Gastrocnemius medialis (tissue), 4 donors: ENCODE measurements around the gene RPL36A. TPM values are rescaled to one million over a fixed set of nuclear protein-coding genes. Genes with fewer than 3 reads are reported as not detected.

Source experiments
- ATAC-seq, 2 donors: fragments of 150-250 bp; one replicate each; pipeline ENCODE4 v1.9.1; 2016
- DNase-seq, 2 donors: peaks; one replicate each; pipeline ENCODE4 v3.0.0-alpha.2; 2019
- H3K27ac ChIP-seq, 4 donors: fragments of 200-600 bp; sonication (generic); 1 replicate in 1 of 4; 2 replicates in 3 of 4; pipeline ENCODE4 v1.5.1; 2016 to 2018; ENCODE audit warnings: mild to moderate bottlenecking in 2 of 4, moderate library complexity in 1 of 4
- H3K27me3 ChIP-seq, 3 donors: fragments of 200-600 bp; sonication (generic) in 2 of 3; 1 replicate in 1 of 3; 2 replicates in 2 of 3; pipeline versions ENCODE4 v1.5.1 to v1.6.0; 2016 to 2019; ENCODE audit warnings: mild to moderate bottlenecking in 1 of 3, moderate library complexity in 1 of 3
- H3K36me3 ChIP-seq, 2 donors: fragments of 200-600 bp; sonication (generic) in 1 of 2; one replicate each; pipeline ENCODE4 v1.5.1; 2017 to 2018
- H3K4me1 ChIP-seq, 2 donors: fragments of 200-600 bp; sonication (generic) in 1 of 2; one replicate each; pipeline ENCODE4 v1.5.1; 2016 to 2017; ENCODE audit warnings: mild to moderate bottlenecking in 2 of 2
- H3K4me3 ChIP-seq, 4 donors: fragments of 200-600 bp; sonication (generic) in 3 of 4; 1 replicate in 1 of 4; 2 replicates in 3 of 4; pipeline ENCODE4 v1.5.1; 2016 to 2019; ENCODE audit warnings: mild to moderate bottlenecking in 2 of 4
- H3K9me3 ChIP-seq, 3 donors: fragments of 200-600 bp; sonication (generic) in 2 of 3; 1 replicate in 1 of 3; 2 replicates in 2 of 3; pipeline ENCODE4 v1.5.1; 2016 to 2019
- CTCF ChIP-seq, 5 experiments: fragments of 450-650 bp in 3 of 5; fragments of 200-600 bp in 2 of 5; sonication (generic) in 2 of 5; IDR thresholded peaks in 4 of 5; conservative IDR thresholded peaks in 1 of 5; 1 replicate in 4 of 5; 2 replicates in 1 of 5; pipeline ENCODE4 v1.5.1; 2016 to 2019; ENCODE audit warnings: antibody characterized with exemption in 5 of 5, mild to moderate bottlenecking in 3 of 5, moderate library complexity in 3 of 5
- POLR2A ChIP-seq, 2 donors: fragments of 450-650 bp; IDR thresholded peaks; one replicate each; pipeline ENCODE4 v1.6.1; 2017; ENCODE audit warnings: antibody characterized with exemption in 2 of 2, mild to moderate bottlenecking in 2 of 2, moderate library complexity in 2 of 2
- in situ Hi-C, 4 donors: fragments of 200-750 bp; cut with MboI; loops; one replicate each; pipeline versions ENCODE4 v1.15.0 to v1.8.0; 2017; ENCODE audit warnings: low sequenced_read_pairs in 4 of 4
- intact Hi-C: fragments of 100-400 bp; cut with DNase I; formaldehyde crosslinking; loops from one replicate; pipeline ENCODE4 v1.15.1; 2023; ENCODE audit warnings: low total_unique reads
- total RNA-seq, 4 donors: library from RNA; depleted of rRNA; stranded (reverse); fragments of >200 nt; gene quantifications; one replicate each; pipeline versions ENCODE4 v1.1.0 to v1.2.3, GENCODE V29; 2016

RPL36A gene
- total RNA-seq, 4 donors from 2014 or later = 627 to 1,470 (median 1,100) TPM

- in situ Hi-C loops = loop anchor here in 2 of 4 donors (25.0 kb wide), 2 partner anchors 380 to 530 kb away; partner anchors contain the start of gene ZMAT1 (in 1 of the 2)
- Histone ChIP-seq H3K4me1 (peaks cover 20 to 24% of the 10 kb centered on the region in 2 donors), H3K27me3 (no peaks in the 10 kb centered on the region), H3K4me3 (peak overlapping the region; percentile 69 to 83 (median 70)), H3K36me3 (no peaks in the 10 kb centered on the region), H3K27ac (peak overlapping the region; percentile 89 to 96 (median 94)), H3K9me3 (no peaks in the 10 kb centered on the region)
- no peak for DNase-seq
- intact Hi-C loops = loop anchor here (5.0 kb wide), 1 partner anchor 210 kb away; the partner anchor contains the start of gene ARMCX6
- ATAC-seq = peak; percentile 7 to 25
- TF ChIP-seq POLR2A (IDR thresholded peaks at IDR 0.05) = no peak
- TF ChIP-seq CTCF (IDR thresholded peaks at IDR 0.05 in 4 of 5, conservative IDR thresholded peaks at IDR 0.05 in 1 of 5) = no peak
Observed at GRCh38 chrX:101407167-101407747, 16.4 kb downstream of the RPL36A start.

- Histone ChIP-seq H3K4me3 (peak within 1 kb of the TSS; percentile 69 to 83 (median 70)), H3K36me3 (peaks cover 0 to under 1% of the 10 kb centered on the region in 2 donors), H3K27me3 (no peaks in the 10 kb centered on the region), H3K9me3 (no peaks in the 10 kb centered on the region), H3K27ac (peak within 1 kb of the TSS; percentile 89 to 96 (median 94)), H3K4me1 (peaks cover 20 to 24% of the 10 kb centered on the region in 2 donors)
- ATAC-seq = peak; percentile 98 to 99
- in situ Hi-C loops (loop anchor here in 2 of 4 donors (25.0 kb wide), 2 partner anchors 379 to 529 kb away; partner anchors contain the start of gene ZMAT1 (in 1 of the 2)), intact Hi-C loops (loop anchor here (2.0 to 5.0 kb wide), 2 partner anchors 17 to 209 kb away; partner anchors contain the start of genes ARMCX6 and RPL36A)
- peak; percentile 89 to 95 for DNase-seq
- TF ChIP-seq POLR2A (IDR thresholded peaks at IDR 0.05) (peak; percentile 78 to 83), CTCF (IDR thresholded peaks at IDR 0.05 in 4 of 5, conservative IDR thresholded peaks at IDR 0.05 in 1 of 5) (peak in 2 of 5 experiments; percentile 6 to 25)
Observed at GRCh38 chrX:101407748-101408531, 17.1 kb downstream of the RPL36A start, which contains the start of the genes GLA and HNRNPH2. Gene GLA (minus strand): TSS chrX:101407925. CDS start chrX:101407903, 22 bp downstream. Gene HNRNPH2 (plus strand): TSS chrX:101408222. CDS start chrX:101411989, 3,767 bp downstream.

- peak overlapping the region; percentile 69 to 78 (median 70) for H3K4me3 ChIP-seq
- H3K36me3 ChIP-seq = peaks cover 0 to 6% of the 10 kb centered on the region in 2 donors
- ATAC-seq (peak; percentile 16), DNase-seq (no peak)
- no peaks in the 10 kb centered on the region for H3K9me3 ChIP-seq
- peaks cover 20 to 24% of the 10 kb centered on the region in 2 donors for H3K4me1 ChIP-seq
- H3K27me3 ChIP-seq = no peaks in the 10 kb centered on the region
- no peak for TF ChIP-seq POLR2A (IDR thresholded peaks at IDR 0.05)
- TF ChIP-seq CTCF (IDR thresholded peaks at IDR 0.05 in 4 of 5, conservative IDR thresholded peaks at IDR 0.05 in 1 of 5) = peak in 1 of 5 experiments; percentile 17
- intact Hi-C loops = loop anchor here (2.0 to 5.0 kb wide), 2 partner anchors 18 to 209 kb away; partner anchors contain the start of genes ARMCX6 and RPL36A
- H3K27ac ChIP-seq = peak overlapping the region; percentile 89 to 96 (median 94)
- in situ Hi-C loops = loop anchor here in 2 of 4 donors (25.0 kb wide), 2 partner anchors 379 to 529 kb away; partner anchors contain the start of gene ZMAT1 (in 1 of the 2)
Observed at GRCh38 chrX:101408532-101408841, 17.7 kb downstream of the RPL36A start.

- peak overlapping the region; percentile 89 to 96 (median 94) for H3K27ac ChIP-seq
- peak overlapping the region; percentile 69 to 78 (median 70) for H3K4me3 ChIP-seq
- peaks cover 20 to 24% of the 10 kb centered on the region in 2 donors for H3K4me1 ChIP-seq
- H3K9me3 ChIP-seq = no peaks in the 10 kb centered on the region
- TF ChIP-seq POLR2A (IDR thresholded peaks at IDR 0.05) (no peak), CTCF (IDR thresholded peaks at IDR 0.05 in 4 of 5, conservative IDR thresholded peaks at IDR 0.05 in 1 of 5) (no peak)
- DNase-seq = no peak
- in situ Hi-C loops = loop anchor here in 2 of 4 donors (25.0 kb wide), 2 partner anchors 378 to 528 kb away; partner anchors contain the start of gene ZMAT1 (in 1 of the 2)
- H3K27me3 ChIP-seq = no peaks in the 10 kb centered on the region
- intact Hi-C loops = loop anchor here (2.0 to 5.0 kb wide), 2 partner anchors 18 to 208 kb away; partner anchors contain the start of genes ARMCX6 and RPL36A
- no peak for ATAC-seq
- peaks cover 0 to 9% of the 10 kb centered on the region in 2 donors for H3K36me3 ChIP-seq
Observed at GRCh38 chrX:101409043-101409442, 18.2 kb downstream of the RPL36A start.
